ACC112 (cell line): ENCODE results near the gene LCN2.

ENCODE experiments used
- H2AFZ ChIP-seq: fragments of 200-600 bp; sonication (generic); one replicate; pipeline ENCODE4 v1.6.0; 2017; ENCODE audit warnings: antibody characterized with exemption, low read length; ENCODE audit not compliant: unreplicated experiment
- H3K27ac ChIP-seq: fragments of 200-600 bp; sonication (generic); 2 replicates; pipeline ENCODE4 v1.5.1; 2014; ENCODE audit warnings: low read depth, mild to moderate bottlenecking, antibody characterized with exemption, low read length, moderate library complexity
- H3K27me3 ChIP-seq: fragments of 200-600 bp; sonication (generic); 2 replicates; pipeline ENCODE4 v1.6.1; 2014; ENCODE audit warnings: mild to moderate bottlenecking, antibody characterized with exemption, low read length, moderate library complexity, mixed read lengths; ENCODE audit not compliant: insufficient read depth
- H3K36me3 ChIP-seq: fragments of 200-600 bp; sonication (generic); 2 replicates; pipeline ENCODE4 v1.6.1; 2016; ENCODE audit warnings: mild to moderate bottlenecking, antibody characterized with exemption, low read length, moderate library complexity, mixed read lengths; ENCODE audit not compliant: insufficient read depth
- H3K4me1 ChIP-seq: fragments of 200-600 bp; sonication (generic); one replicate; pipeline ENCODE4 v1.6.1; 2016; ENCODE audit warnings: low read length, mixed read lengths; ENCODE audit not compliant: insufficient read depth, unreplicated experiment, control insufficient read depth
- H3K4me3 ChIP-seq: fragments of 200-600 bp; sonication (generic); 2 replicates; pipeline ENCODE4 v1.5.1; 2014; ENCODE audit warnings: mild to moderate bottlenecking, low read depth, low read length
- H3K79me2 ChIP-seq: fragments of 200-600 bp; sonication (generic); one replicate; pipeline ENCODE4 v1.6.0; 2016; ENCODE audit warnings: low read length; ENCODE audit not compliant: control insufficient read depth, unreplicated experiment, insufficient read depth

Gene LCN2

GRCh38 chr9:128149001-128149701, at the start of gene LCN2:
Gene LCN2, plus strand, starts transcription at chr9:128149453. Its CDS starts 73 bp downstream, at chr9:128149526.
- Histone ChIP-seq H3K36me3 (no peaks in the 10 kb centered on the region), H3K79me2 (no peaks in the 10 kb centered on the region), H2AFZ (no peak within 1 kb of the TSS), H3K4me3 (no peak within 1 kb of the TSS), H3K27me3 (no peaks in the 10 kb centered on the region), H3K27ac (no peak within 1 kb of the TSS), H3K4me1 (no peaks in the 10 kb centered on the region)

GRCh38 chr9:128099932-128100491, 49.2 kb upstream of the LCN2 start:
- Histone ChIP-seq H3K27me3 (no peaks in the 10 kb centered on the region), H3K36me3 (peaks cover 8% of the 10 kb centered on the region; the same call in 1 of the 2 replicates), H3K4me1 (peaks cover 27% of the 10 kb centered on the region), H3K4me3 (peak overlapping the region; percentile 83), H2AFZ (no peak overlapping the region), H3K27ac (peak overlapping the region; percentile 95), H3K79me2 (peaks cover 44% of the 10 kb centered on the region)

GRCh38 chr9:128100581-128100980, 48.7 kb upstream of the LCN2 start:
- H3K79me2 ChIP-seq, result peaks cover 38% of the 10 kb centered on the region
- H3K4me3 ChIP-seq, result no peak overlapping the region
- no peak overlapping the region for H2AFZ ChIP-seq
- H3K36me3 ChIP-seq, result peaks cover 11% of the 10 kb centered on the region; the same call in 1 of the 2 replicates
- peak overlapping the region; percentile 95; the same call in 1 of the 2 replicates for H3K27ac ChIP-seq
- no peaks in the 10 kb centered on the region for H3K27me3 ChIP-seq
- peaks cover 24% of the 10 kb centered on the region for H3K4me1 ChIP-seq

- H3K4me1 ChIP-seq, result peaks cover 24% of the 10 kb centered on the region
- H2AFZ ChIP-seq, result no peak overlapping the region
- peaks cover 13% of the 10 kb centered on the region; the same call in 1 of the 2 replicates for H3K36me3 ChIP-seq
- peaks cover 38% of the 10 kb centered on the region for H3K79me2 ChIP-seq
- no peaks in the 10 kb centered on the region for H3K27me3 ChIP-seq
- no peak overlapping the region for H3K27ac ChIP-seq
- H3K4me3 ChIP-seq, result no peak overlapping the region
Observed at GRCh38 chr9:128101231-128101661, 48.0 kb upstream of the LCN2 start.

GRCh38 chr9:128101690-128102089, 47.6 kb upstream of the LCN2 start:
- Histone ChIP-seq H3K27me3 (no peaks in the 10 kb centered on the region), H3K36me3 (peaks cover 13% of the 10 kb centered on the region; the same call in 1 of the 2 replicates), H3K27ac (no peak overlapping the region), H3K79me2 (peaks cover 35% of the 10 kb centered on the region), H3K4me1 (peaks cover 24% of the 10 kb centered on the region), H2AFZ (no peak overlapping the region), H3K4me3 (no peak overlapping the region)

- H3K4me3 ChIP-seq, result no peak overlapping the region
- H3K27ac ChIP-seq, result no peak overlapping the region
- H3K27me3 ChIP-seq, result no peaks in the 10 kb centered on the region
- H3K79me2 ChIP-seq, result peaks cover 31% of the 10 kb centered on the region
- H3K36me3 ChIP-seq, result peaks cover 13% of the 10 kb centered on the region; the same call in 1 of the 2 replicates
- no peak overlapping the region for H2AFZ ChIP-seq
- peaks cover 24% of the 10 kb centered on the region for H3K4me1 ChIP-seq
Observed at GRCh38 chr9:128102196-128102595, 47.1 kb upstream of the LCN2 start.

- Histone ChIP-seq H3K27ac (no peak overlapping the region), H3K27me3 (no peaks in the 10 kb centered on the region), H3K79me2 (peaks cover 24% of the 10 kb centered on the region), H3K4me1 (peaks cover 17% of the 10 kb centered on the region), H3K36me3 (peaks cover 18% of the 10 kb centered on the region; the same call in 1 of the 2 replicates), H2AFZ (no peak overlapping the region), H3K4me3 (no peak overlapping the region)
Observed at GRCh38 chr9:128102861-128103588, 46.2 kb upstream of the LCN2 start.

GRCh38 chr9:128103589-128103962, 45.7 kb upstream of the LCN2 start:
- Histone ChIP-seq H3K27ac (no peak overlapping the region), H3K4me1 (peaks cover 17% of the 10 kb centered on the region), H3K36me3 (peaks cover 18% of the 10 kb centered on the region; the same call in 1 of the 2 replicates), H2AFZ (no peak overlapping the region), H3K4me3 (no peak overlapping the region), H3K27me3 (no peaks in the 10 kb centered on the region), H3K79me2 (peaks cover 24% of the 10 kb centered on the region)

- Histone ChIP-seq H3K4me1 (peaks cover 15% of the 10 kb centered on the region), H3K4me3 (no peak overlapping the region), H2AFZ (no peak overlapping the region), H3K27ac (no peak overlapping the region), H3K36me3 (peaks cover 18% of the 10 kb centered on the region; the same call in 1 of the 2 replicates), H3K27me3 (no peaks in the 10 kb centered on the region), H3K79me2 (peaks cover 22% of the 10 kb centered on the region)
Observed at GRCh38 chr9:128104171-128104618, 45.1 kb upstream of the LCN2 start.

GRCh38 chr9:128105538-128106175, 43.6 kb upstream of the LCN2 start:
- peaks cover under 1% of the 10 kb centered on the region for H3K4me1 ChIP-seq
- H3K36me3 ChIP-seq, result peaks cover 18% of the 10 kb centered on the region; the same call in 1 of the 2 replicates
- H2AFZ ChIP-seq, result no peak overlapping the region
- H3K79me2 ChIP-seq, result peaks cover 7% of the 10 kb centered on the region
- no peak overlapping the region for H3K4me3 ChIP-seq
- no peak overlapping the region for H3K27ac ChIP-seq
- no peaks in the 10 kb centered on the region for H3K27me3 ChIP-seq
